DMS 273 (cell line): Measurements from ENCODE around the gene DAP.
A peak's percentile ranks its signal among the peaks of the same experiment; 100 is the strongest.

ENCODE experiments used
- DNase-seq: peaks from one replicate; lab custom pipeline; 2025; ENCODE audit not compliant: unreplicated experiment; lab: John Stamatoyannopoulos, UW

Gene DAP

GRCh38 chr5:10712574-10713366 is 48.3 kb downstream of the DAP start:
- DNase-seq: no peak

GRCh38 chr5:10711562-10711961 is 49.5 kb downstream of the DAP start:
- DNase-seq: no peak

DNA sequence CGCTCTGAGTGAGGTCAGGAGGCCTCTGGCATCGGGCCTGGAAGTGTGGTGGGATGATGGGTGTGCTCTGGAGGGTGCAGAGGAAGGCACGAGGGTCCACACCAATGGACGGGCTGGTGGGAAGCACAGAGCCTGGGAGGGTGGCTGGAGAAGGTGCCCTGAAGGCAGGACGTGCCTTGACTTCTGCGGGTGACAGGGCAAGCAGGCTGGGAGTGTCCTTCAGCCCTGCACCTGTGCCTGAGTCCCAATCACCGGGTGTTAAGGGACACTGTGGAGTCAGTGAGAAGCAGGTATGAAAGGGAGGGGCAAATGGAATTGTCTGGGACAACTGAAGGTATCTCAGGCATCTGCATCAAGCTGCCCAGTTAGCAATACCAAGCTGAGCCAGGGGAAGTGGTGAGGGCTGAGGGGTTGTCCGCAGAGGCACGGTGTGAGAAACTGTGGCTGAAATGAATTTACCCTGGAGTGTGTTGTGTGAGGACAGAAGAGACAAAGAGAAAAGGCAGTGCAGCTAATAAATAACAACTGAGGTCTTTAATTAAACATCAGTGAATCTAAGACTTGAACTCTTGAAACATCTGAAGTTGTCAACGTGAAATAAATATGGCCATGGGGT is 50.4 kb downstream of the DAP start:
- no peak for DNase-seq

DNA sequence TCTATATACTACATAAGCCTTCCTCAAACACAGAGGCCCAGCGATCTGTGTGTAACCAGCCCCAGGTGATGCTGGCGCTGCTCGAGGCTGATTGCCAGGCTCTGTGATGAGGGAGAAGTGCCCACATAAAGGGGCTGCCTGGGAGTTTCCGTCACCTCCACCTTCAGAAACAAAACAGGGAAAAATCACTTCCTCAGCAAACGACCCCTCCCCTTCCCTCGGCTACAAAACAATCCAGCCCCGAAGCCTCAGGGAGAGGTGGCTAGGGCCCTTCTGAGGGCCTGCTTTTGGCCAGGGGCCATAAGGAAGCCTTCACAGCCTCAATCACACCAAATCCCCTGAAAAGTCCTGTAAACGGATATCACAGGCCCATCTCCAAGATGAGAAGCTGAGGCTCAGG is 51.1 kb downstream of the DAP start:
- DNase-seq: no peak

GRCh38 chr5:10709409-10709808 is 51.6 kb downstream of the DAP start:
- no peak for DNase-seq

DNA sequence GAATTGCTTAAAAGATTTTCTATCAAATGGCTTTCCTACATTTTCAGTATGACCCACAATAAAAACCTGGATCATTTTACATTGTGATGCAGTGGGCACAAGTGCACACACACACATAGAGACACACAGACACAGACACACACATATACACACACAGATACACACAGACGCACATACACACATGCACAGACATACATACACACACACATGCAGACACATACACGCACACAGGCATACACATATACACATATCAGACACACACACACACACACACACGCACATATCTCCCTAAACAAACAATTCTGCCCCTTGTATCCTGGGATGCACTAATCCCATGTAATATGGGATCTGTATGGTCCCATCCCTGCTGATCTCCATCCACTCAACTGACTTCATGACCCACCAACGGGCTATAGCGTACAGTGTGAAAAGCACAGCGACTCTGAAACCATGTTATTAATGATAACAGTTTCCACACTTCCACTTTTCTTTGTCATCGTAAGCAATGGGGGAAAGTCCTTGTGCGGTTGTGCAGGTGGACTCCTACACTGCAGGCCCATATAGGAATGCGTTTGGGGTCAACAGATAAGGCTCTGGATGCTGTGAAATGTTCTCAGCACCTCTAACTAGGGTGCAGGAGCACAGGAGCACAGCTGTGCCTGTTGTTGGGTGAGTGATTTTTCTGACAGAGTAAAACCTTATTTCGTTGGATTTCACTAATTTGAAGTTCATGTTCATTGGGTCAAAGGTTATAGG is 52.7 kb downstream of the DAP start:
- no peak for DNase-seq

GRCh38 chr5:10707198-10708142 is 53.6 kb downstream of the DAP start:
- DNase-seq: no peak

GRCh38 chr5:10706326-10706725 is 54.7 kb downstream of the DAP start:
- no peak for DNase-seq

GRCh38 chr5:10705747-10706146 is 55.3 kb downstream of the DAP start:
- DNase-seq: no peak

DNA sequence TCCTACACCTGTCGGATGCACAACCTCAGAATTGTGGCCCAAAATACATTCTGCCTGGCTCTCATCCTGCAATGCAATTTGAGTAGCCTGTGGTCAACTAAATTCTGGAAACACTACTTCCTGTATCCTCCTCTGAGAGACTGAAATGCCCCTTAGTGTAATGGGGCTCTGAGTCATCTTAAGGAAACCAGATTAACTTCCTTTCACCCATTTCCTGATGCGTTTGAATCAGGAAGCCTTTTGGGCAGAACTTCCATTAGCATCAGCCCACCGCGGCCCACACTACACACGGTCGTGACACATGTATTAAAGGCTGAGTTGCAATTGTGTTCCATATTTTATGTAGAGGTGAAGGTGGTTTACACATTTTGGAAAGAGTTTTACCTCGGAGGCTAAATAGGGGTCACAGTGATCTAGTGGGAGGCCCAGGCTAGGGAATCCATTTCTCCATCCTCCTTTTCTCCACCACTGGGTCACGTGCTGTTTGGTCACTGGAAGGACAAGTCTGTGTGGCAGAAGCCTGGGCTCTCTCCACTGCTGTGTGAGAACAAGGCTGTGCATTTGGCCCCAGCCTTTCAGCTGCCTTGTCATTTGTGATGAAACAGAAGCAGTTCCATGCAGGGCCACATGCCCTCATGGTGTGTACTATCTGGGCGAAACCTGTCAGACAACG is 55.9 kb downstream of the DAP start:
- DNase-seq: no peak

- DNase-seq: no peak
Measured at GRCh38 chr5:10703676-10704075, 57.4 kb downstream of the DAP start.

DNA sequence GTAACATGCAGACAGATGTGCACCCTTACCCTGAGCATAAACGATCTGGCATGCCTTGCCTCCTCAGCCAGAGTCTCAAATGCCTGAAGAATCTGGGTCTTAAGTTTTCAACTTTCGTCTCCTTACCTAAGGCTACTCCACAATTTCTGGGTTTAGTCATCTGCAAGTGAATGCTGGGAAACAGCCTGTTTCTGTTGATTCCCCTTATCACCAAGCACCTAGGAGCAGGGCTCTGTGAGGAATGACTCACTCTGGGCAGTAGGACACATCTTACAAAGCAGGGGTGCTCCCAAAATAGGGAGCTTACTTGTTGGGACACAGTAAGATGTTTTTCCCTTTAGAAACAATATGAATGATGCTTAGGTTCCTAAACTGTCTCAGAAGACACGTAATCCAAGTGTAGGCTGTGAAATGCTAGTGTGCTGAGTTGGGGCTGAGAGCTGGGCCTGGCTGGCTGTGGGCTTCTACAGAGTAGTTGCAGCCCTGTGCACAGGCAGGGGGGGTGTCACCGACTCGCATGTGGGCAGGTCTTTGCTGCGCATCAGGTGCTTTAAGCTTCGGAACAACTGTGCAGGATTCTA is 58.0 kb downstream of the DAP start:
- DNase-seq: no peak

DNA sequence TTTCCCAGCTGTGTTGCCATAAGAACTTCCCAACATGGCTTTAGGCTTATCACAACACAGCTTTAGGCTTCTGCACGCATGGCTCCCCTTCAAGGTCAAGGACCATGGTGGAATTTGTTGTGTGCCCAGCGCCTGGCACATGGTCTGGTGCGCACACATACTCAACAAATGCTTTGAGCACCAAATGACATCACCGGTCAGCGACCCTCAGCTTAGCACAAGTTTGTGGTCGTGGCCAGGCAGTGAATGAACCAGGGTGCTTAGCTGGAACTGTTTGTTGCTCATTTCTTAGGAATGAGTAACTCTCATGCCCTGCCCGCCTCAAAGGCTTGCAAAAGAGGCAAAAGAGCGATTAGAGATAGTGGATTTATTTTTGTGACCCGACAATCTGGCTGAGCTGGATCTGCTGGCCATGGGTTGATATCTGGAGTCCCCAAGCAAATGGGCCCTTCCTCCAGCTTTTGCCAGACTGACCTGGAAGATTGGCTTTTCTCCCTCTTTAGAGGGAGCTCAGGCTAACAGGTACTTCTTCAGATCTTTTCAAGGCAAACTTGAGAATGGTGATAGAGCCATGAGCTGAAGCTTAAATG is 58.9 kb downstream of the DAP start:
- DNase-seq: no peak

DNA sequence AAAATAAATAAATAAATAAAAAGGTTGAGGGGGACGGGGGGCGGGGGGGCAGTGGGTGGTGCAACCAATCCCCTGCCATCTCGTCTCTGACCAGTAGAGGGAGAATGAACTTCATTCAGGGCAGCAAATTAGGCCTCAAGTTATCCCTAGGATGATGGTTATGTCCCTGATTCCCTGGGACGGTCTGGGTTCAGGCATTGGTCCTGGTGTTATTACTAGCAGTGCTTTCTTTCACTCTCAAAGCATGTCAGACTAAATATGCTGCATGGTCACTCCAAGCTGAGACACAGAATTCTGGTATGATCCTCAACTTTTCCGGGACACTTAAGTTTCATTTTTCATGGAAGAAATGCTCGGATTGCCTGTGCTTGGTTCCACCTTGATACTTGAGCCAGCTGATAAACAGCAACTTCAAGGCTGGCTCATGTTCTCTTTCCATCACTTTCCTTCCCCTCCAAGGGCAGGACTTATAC is 59.4 kb downstream of the DAP start:
- peak; percentile 74 for DNase-seq

DNA sequence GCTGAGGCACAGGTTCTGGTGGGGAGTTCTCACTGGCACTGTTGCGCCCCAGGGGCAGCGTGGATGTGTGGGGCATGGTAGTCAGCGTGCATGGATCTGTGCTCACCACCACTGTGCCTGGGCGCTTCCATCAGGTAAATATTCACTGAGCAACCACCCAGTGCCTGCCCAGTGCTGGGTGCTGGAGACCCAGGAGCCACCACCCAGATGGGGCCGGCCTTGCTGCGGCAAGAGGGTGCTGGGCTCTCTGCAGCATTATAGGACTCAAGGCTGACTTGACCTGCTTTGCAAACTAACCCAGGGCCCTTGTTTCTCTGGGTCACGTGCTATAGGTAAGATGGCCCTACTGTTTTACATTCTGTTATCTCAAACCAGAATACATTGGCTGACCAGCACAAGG is 60.5 kb downstream of the DAP start:
- DNase-seq: no peak

DNA sequence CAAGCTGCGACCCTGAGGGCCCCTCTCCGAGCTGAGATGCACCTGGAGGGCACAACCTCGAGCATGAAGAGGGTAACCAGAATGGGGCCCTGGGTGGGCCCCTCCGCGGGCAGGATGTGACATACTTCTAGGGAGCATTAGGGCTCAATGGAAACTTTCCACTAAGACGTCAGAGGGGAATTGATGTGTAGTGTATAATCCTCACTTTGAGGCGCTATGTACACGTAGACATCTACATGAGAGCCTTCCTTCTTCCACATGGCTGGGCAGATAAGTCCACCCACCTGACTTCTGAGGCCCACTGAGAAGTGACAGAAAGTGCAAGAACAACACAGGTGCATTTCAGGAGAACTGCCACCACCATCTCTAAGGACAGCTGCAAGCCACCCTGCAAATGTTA is 61.0 kb downstream of the DAP start:
- DNase-seq: no peak

GRCh38 chr5:10699281-10699874 is 61.7 kb downstream of the DAP start:
- DNase-seq: no peak

DNA sequence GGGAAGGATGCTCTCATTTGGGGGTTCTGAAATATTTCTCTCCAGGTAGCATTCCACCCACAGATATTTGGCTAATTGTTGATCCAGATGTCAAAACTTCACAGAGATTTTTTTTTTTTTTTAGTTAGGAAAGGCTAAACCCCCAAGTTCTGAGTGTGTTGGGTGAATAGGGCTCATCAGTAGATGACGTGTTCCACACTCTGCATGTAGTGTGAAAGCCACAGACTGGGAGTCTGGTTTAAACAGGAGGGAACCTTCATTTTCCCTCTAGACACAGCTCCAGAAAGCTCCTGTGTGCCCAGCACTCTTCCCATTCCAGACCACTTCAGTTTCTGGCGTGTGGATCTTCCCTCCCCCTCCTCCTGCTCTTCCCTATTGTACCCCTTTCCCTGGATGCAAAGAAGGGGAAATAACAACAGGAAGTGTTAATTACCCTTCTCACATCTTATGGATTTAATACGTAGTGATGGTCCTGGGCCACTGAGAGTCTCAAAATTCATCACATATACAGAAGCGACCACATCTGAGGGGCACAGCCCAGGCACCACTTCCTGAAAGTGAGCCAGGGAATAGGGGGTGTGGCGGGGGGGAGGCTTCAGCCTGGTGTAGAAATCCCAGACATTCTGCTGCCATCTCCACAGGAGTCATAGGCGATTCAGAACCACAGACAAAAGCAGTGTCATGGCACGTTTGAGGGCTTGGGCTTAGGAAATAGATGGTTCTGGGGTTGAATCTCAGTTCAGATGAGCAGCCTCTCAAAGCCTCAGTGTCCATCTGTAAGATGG is 65.1 kb downstream of the DAP start:
- no peak for DNase-seq
